ENCODE data around the gene FRMD4A.

Gene FRMD4A

DNA sequence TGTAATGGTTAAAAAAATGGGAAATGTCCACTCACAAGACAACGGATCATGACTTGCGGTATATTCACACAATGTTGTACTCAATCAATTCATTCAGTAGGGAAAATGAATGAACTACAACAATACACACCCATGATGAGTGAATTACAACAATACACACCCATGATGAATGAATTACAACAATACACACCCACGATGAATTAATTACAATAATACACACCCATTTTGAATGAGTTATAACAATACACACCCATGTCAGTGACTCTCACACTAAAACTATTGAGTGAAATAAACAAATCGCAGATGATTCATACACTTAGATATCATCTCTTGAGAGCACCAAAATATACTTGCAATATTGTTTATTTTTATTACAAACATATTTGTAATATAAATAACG lies 174.6 kb downstream of the FRMD4A start:
- no peak for DNase-seq (ENCODE audit: low read depth in 1 of 2, low spot score in 1 of 2)
- TF ChIP-seq GABPA (IDR thresholded peaks at IDR 0.05; ENCODE audit: low read depth) (no peak), SPI1 (IDR thresholded peaks at IDR 0.05; ENCODE audit: borderline replicate concordance, low read depth) (no peak), REST (IDR thresholded peaks at IDR 0.05; ENCODE audit: insufficient replicate concordance, low read depth) (no peak), POLR2AphosphoS5 (IDR thresholded peaks at IDR 0.05; ENCODE audit: low read depth) (no peak)
- TF ChIP-seq, protein P1, sequence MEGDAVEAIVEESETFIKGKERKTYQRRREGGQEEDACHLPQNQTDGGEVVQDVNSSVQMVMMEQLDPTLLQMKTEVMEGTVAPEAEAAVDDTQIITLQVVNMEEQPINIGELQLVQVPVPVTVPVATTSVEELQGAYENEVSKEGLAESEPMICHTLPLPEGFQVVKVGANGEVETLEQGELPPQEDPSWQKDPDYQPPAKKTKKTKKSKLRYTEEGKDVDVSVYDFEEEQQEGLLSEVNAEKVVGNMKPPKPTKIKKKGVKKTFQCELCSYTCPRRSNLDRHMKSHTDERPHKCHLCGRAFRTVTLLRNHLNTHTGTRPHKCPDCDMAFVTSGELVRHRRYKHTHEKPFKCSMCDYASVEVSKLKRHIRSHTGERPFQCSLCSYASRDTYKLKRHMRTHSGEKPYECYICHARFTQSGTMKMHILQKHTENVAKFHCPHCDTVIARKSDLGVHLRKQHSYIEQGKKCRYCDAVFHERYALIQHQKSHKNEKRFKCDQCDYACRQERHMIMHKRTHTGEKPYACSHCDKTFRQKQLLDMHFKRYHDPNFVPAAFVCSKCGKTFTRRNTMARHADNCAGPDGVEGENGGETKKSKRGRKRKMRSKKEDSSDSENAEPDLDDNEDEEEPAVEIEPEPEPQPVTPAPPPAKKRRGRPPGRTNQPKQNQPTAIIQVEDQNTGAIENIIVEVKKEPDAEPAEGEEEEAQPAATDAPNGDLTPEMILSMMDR (IDR thresholded peaks at IDR 0.05; ENCODE audit: insufficient read depth, low read length), result no peak
- H3K27ac ChIP-seq (replicated peaks), result no peak overlapping the region
- no peak overlapping the region for H3K4me3 ChIP-seq (replicated peaks; ENCODE audit: insufficient read depth, low read length)
- no peaks in the 10 kb centered on the region for H3K27me3 ChIP-seq (ENCODE audit: insufficient read depth, poor library complexity, severe bottlenecking)

- TF ChIP-seq POLR2AphosphoS5 (IDR thresholded peaks at IDR 0.05; ENCODE audit: low read depth) (no peak), REST (IDR thresholded peaks at IDR 0.05; ENCODE audit: insufficient replicate concordance, low read depth) (no peak), GABPA (IDR thresholded peaks at IDR 0.05; ENCODE audit: low read depth) (no peak), SPI1 (IDR thresholded peaks at IDR 0.05; ENCODE audit: borderline replicate concordance, low read depth) (no peak)
- TF ChIP-seq, protein P1 (IDR thresholded peaks at IDR 0.05; ENCODE audit: insufficient read depth, low read length), result no peak
- H3K4me3 ChIP-seq (replicated peaks; ENCODE audit: insufficient read depth, low read length), result no peak overlapping the region
- no peak overlapping the region for H3K27ac ChIP-seq (replicated peaks)
- no peak for DNase-seq (ENCODE audit: low read depth in 1 of 2, low spot score in 1 of 2)
- H3K27me3 ChIP-seq (ENCODE audit: insufficient read depth, poor library complexity, severe bottlenecking), result no peaks in the 10 kb centered on the region
These were observed 177.1 kb downstream of the FRMD4A start for GRCh38 chr10:14153570-14154055.

GRCh38 chr10:14151571-14151970 lies 179.2 kb downstream of the FRMD4A start:
- no peaks in the 10 kb centered on the region for H3K27me3 ChIP-seq (ENCODE audit: insufficient read depth, poor library complexity, severe bottlenecking)
- no peak for TF ChIP-seq REST (IDR thresholded peaks at IDR 0.05; ENCODE audit: insufficient replicate concordance, low read depth)
- DNase-seq (ENCODE audit: low read depth in 1 of 2, low spot score in 1 of 2), result no peak
- H3K4me3 ChIP-seq (replicated peaks; ENCODE audit: insufficient read depth, low read length), result no peak overlapping the region
- no peak overlapping the region for H3K27ac ChIP-seq (replicated peaks)

GRCh38 chr10:14150526-14150925 lies 180.2 kb downstream of the FRMD4A start:
- no peak for DNase-seq (ENCODE audit: low read depth in 1 of 2, low spot score in 1 of 2)
- H3K4me3 ChIP-seq (replicated peaks; ENCODE audit: insufficient read depth, low read length), result no peak overlapping the region
- TF ChIP-seq POLR2AphosphoS5 (IDR thresholded peaks at IDR 0.05; ENCODE audit: low read depth), result no peak
- no peak for TF ChIP-seq GABPA (IDR thresholded peaks at IDR 0.05; ENCODE audit: low read depth)
- TF ChIP-seq, protein P1 (IDR thresholded peaks at IDR 0.05; ENCODE audit: insufficient read depth, low read length), result no peak
- no peak overlapping the region for H3K27ac ChIP-seq (replicated peaks)
- H3K27me3 ChIP-seq (ENCODE audit: insufficient read depth, poor library complexity, severe bottlenecking), result no peaks in the 10 kb centered on the region

Measured in HL-60 (cell line).